Amniotic epithelial cell (primary cell): ENCODE results near the gene AVPR1A.

Experiments
- DNase-seq: peaks from one replicate; pipeline ENCODE4 v3.0.0-alpha.2; 2010; ENCODE audit warnings: low read depth

The AVPR1A gene

DNA sequence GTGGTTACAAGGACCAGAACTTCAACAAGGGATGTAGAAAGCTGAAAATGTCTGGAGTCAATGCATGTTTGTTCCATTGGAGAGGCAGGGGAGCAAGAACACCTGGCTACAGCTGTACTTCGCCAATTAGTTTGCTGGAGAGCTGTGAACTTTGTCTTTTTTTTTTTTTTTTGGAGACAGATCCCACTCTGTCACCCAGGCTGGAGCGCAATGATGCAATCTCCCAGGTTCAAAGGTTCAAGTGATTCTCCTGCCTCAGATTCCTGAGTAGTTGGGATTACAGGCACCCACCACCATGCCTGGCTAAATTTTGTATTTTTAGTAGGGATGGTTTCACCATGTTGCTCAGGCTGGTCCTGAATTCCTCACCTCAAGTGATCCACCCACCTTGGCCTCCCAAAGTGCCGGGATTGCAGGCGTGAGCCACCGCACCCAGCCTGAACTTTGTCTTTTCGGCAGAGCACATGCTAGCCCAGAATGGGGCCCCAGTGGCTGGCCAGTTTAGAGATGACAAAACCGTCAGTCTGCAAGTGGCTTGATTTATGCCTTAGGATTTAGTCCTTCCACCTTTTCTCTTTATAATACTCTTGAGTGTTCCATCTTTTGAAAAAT, 55.5 kb downstream of the AVPR1A start:
- DNase-seq = no peak

DNA sequence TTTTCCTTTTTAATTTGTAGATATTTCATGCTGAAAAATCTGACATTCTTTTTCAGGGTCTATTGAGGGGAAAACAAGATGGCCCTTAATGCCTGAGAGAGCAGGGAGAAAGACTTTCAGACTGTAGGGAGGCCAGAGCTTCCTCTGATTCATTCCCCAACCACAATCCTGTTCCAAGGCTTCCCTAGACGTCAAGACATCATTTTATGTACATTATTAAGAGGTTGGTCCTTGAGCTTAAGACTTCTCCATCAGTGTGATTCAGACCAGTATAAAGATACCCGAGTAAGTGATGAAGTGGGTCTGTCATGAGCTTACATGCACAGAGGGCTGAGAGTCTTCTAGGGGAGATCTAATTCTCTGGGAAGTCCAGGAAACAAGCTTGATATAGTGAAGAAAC, 57.3 kb downstream of the AVPR1A start:
- peak; percentile 68 for DNase-seq

DNA sequence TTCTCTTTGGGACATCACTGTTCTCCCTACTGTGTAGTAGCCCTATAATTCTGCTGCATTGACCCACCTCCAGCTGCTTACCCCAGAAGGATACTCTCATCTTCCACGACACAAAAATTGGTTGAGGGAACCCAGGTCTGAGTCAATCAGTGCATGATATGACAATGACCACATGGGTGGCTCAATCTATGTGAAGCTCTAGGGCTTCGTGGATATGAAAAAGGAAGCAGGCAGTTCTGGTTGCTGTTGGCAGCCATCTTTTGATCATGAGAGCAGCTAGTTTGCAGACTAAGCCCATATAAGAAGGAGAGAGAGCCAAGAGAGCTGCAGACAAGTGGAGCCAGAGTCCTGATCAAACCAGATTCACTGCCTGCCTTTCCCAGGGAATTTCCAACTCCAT, 57.9 kb downstream of the AVPR1A start:
- DNase-seq = no peak
